B cell (primary cell): ENCODE results near the gene SLC22A2.

Source experiments
- CTCF ChIP-seq: fragments of 200-600 bp; IDR thresholded peaks from one replicate; pipeline ENCODE4 v1.8.0; 2022; ENCODE audit warnings: antibody characterized with exemption, mild to moderate bottlenecking
- EZH2 ChIP-seq: IDR thresholded peaks from 2 replicates; pipeline ENCODE4 v1.6.1; 2012; ENCODE audit warnings: borderline replicate concordance, low read depth, mild to moderate bottlenecking, moderate library complexity, low read length; ENCODE audit not compliant: insufficient read depth, poor library complexity, severe bottlenecking

DNA sequence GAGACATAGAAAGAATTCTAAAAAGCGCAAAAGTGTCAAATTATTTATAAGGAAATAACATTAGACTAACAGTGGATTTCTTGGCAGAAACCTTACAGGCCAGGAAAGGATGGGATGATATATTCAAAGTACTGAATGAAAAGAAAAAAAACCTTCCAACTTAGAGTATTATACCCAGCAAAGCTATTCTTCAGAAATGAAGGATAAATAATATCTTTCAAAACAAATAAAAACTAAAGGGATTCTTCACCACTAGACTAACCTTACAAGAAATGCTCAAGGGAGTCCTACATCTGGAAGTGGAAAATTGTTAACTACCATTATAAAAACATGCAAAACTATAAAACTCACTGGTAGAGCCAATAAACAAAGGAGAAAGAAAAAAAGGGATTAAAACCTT is 65.8 kb downstream of the SLC22A2 start:
- TF ChIP-seq CTCF (no peak), EZH2 (no peak)
